Pulmonary artery endothelial cell (primary cell): Measurements from ENCODE around the gene COPS7A. TPM values are rescaled to one million over a fixed set of nuclear protein-coding genes. Genes with fewer than 3 reads are reported as not detected.

ENCODE experiments used
- total RNA-seq: library from RNA; depleted of rRNA; stranded (reverse); fragments of >200 nt; gene quantifications from 2 replicates; pipeline ENCODE4 v1.2.3, GENCODE V29; 2014

COPS7A gene
- total RNA-seq, 1 donor from 2014 or later, result 54.8 TPM

Other genes with a start within 250 kb of the COPS7A start
- 132 and 186 TPM in 2 replicates for gene MRPL51, start 230.8 kb upstream of the COPS7A start, total RNA-seq
- 48.6 and 95.9 TPM in 2 replicates for gene NCAPD2, start 229.9 kb upstream of the COPS7A start, total RNA-seq
- gene GAPDH, start 189.5 kb upstream of the COPS7A start, total RNA-seq, result 6,666 and 8,207 TPM in 2 replicates
- 8.3 and 9.0 TPM in 2 replicates for gene IFFO1, start 168.0 kb upstream of the COPS7A start, total RNA-seq
- 20.7 and 30.5 TPM in 2 replicates for gene NOP2, start 155.8 kb upstream of the COPS7A start, total RNA-seq
- 205 and 216 TPM in 2 replicates for gene CHD4, start 116.7 kb upstream of the COPS7A start, total RNA-seq
- gene LPAR5, start 88.1 kb upstream of the COPS7A start, total RNA-seq, result 0.04 and 0.07 TPM in 2 replicates
- 0.11 and 0.26 TPM in 2 replicates for gene ACRBP, start 76.6 kb upstream of the COPS7A start, total RNA-seq
- gene ING4, start 60.9 kb upstream of the COPS7A start, total RNA-seq, result 26.0 and 31.9 TPM in 2 replicates
- gene ZNF384, start 34.7 kb upstream of the COPS7A start, total RNA-seq, result 9.5 and 12.0 TPM in 2 replicates
- not detected in 2 replicates for gene PIANP, start 23.2 kb upstream of the COPS7A start, total RNA-seq
- gene MLF2, start 29.1 kb downstream of the COPS7A start, total RNA-seq, result 56.9 and 94.9 TPM in 2 replicates
- 45.2 and 61.3 TPM in 2 replicates for gene PTMS, start 42.3 kb downstream of the COPS7A start, total RNA-seq
- 0.11 and 0.13 TPM in 2 replicates for gene LAG3, start 48.5 kb downstream of the COPS7A start, total RNA-seq
- gene CD4, start 65.5 kb downstream of the COPS7A start, total RNA-seq, result 0.07 TPM in 1 of 2 replicates, not detected in the other
- 9.0 and 13.5 TPM in 2 replicates for gene GPR162, start 97.8 kb downstream of the COPS7A start, total RNA-seq
- gene P3H3, start 104.4 kb downstream of the COPS7A start, total RNA-seq, result 66.5 and 83.1 TPM in 2 replicates
- 0.79 and 1.4 TPM in 2 replicates for gene GNB3, start 116.9 kb downstream of the COPS7A start, total RNA-seq
- 11.0 and 27.2 TPM in 2 replicates for gene CDCA3, start 127.2 kb downstream of the COPS7A start, total RNA-seq
- gene USP5, start 128.1 kb downstream of the COPS7A start, total RNA-seq, result 105 and 132 TPM in 2 replicates
- gene TPI1, start 143.5 kb downstream of the COPS7A start, total RNA-seq, result 941 and 1,374 TPM in 2 replicates
- 3.1 and 5.8 TPM in 2 replicates for gene SPSB2, start 149.3 kb downstream of the COPS7A start, total RNA-seq
- 4.4 TPM in 2 replicates for gene LRRC23, start 180.8 kb downstream of the COPS7A start, total RNA-seq
- gene ENO2, start 190.5 kb downstream of the COPS7A start, total RNA-seq, result 8.8 and 12.6 TPM in 2 replicates
- gene ATN1, start 203.9 kb downstream of the COPS7A start, total RNA-seq, result 6.1 and 6.7 TPM in 2 replicates
- gene RNU7-1, start 219.8 kb downstream of the COPS7A start, total RNA-seq, result not detected in 2 replicates
- gene C12orf57, start 220.0 kb downstream of the COPS7A start, total RNA-seq, result 68.2 and 84.6 TPM in 2 replicates
- gene PTPN6, start 227.3 kb downstream of the COPS7A start, total RNA-seq, result 0.13 and 0.60 TPM in 2 replicates
- 182 and 215 TPM in 2 replicates for gene PHB2, start 246.6 kb downstream of the COPS7A start, total RNA-seq
- gene EMG1, start 246.9 kb downstream of the COPS7A start, total RNA-seq, result 47.9 and 85.6 TPM in 2 replicates